OCI-LY7 (cell line): ENCODE results near the gene VAV1.

Experiments used
- CTCF ChIP-seq: fragments of 200-600 bp; sonication (generic); conservative IDR thresholded peaks from 2 replicates; pipeline ENCODE4 v1.5.1; 2014; ENCODE audit warnings: mild to moderate bottlenecking, antibody characterized with exemption, low read length, moderate library complexity, mixed read lengths
- EZH2phosphoT487 ChIP-seq: fragments of 200-600 bp; sonication (generic); IDR thresholded peaks from 2 replicates; pipeline ENCODE4 v1.6.1; 2018; ENCODE audit warnings: low read depth, borderline replicate concordance, mild to moderate bottlenecking, mixed run types, antibody characterized with exemption, low read length, moderate library complexity, mixed read lengths

GRCh38 chr19:6724631-6725492 is 47.6 kb upstream of the VAV1 start:
- TF ChIP-seq CTCF (no peak), EZH2phosphoT487 (no peak)
